Naive B cell (primary cell): ENCODE results near the gene ATP5PD. TPM values are rescaled to one million over a fixed set of nuclear protein-coding genes. Genes with fewer than 3 reads are reported as not detected.

ENCODE experiments used
- ATAC-seq, 2 donors: fragments of 150-1000 bp; cut with Tn5 transposase; 2 replicates each; pipeline ENCODE4 v1.10.0; 2021; ENCODE audit warnings: low read depth in 2 of 2, mild to moderate bottlenecking in 2 of 2, moderate library complexity in 2 of 2
- DNase-seq: peaks from one replicate; pipeline ENCODE4 v3.0.0; 2022
- H3K27ac Mint-ChIP-seq, 6 donors: one replicate each; pipeline ENCODE4 v1.8.0; 2020 to 2022; ENCODE audit warnings: mild to moderate bottlenecking in 6 of 6, mixed read lengths in 6 of 6, moderate library complexity in 5 of 6, inconsistent platforms in 2 of 6
- H3K27me3 Mint-ChIP-seq, 3 donors: one replicate each; pipeline ENCODE4 v1.8.0; 2021 to 2022; ENCODE audit warnings: mixed read lengths in 3 of 3, mild to moderate bottlenecking in 1 of 3
- H3K36me3 Mint-ChIP-seq, 2 donors: one replicate each; pipeline ENCODE4 v1.8.0; 2020 to 2022; ENCODE audit warnings: mixed read lengths in 2 of 2, inconsistent platforms in 1 of 2, mild to moderate bottlenecking in 1 of 2
- H3K4me1 Mint-ChIP-seq, 3 donors: one replicate each; pipeline ENCODE4 v1.8.0; 2020 to 2022; ENCODE audit warnings: mixed read lengths in 3 of 3, inconsistent platforms in 1 of 3, mild to moderate bottlenecking in 1 of 3, moderate library complexity in 1 of 3
- H3K4me3 Mint-ChIP-seq, 8 donors: one replicate each; pipeline ENCODE4 v1.8.0; 2020 to 2022; ENCODE audit warnings: mild to moderate bottlenecking in 8 of 8, mixed read lengths in 8 of 8, moderate library complexity in 8 of 8, inconsistent platforms in 2 of 8
- H3K9me3 Mint-ChIP-seq, 7 donors: one replicate each; pipeline ENCODE4 v1.8.0; 2020 to 2022; ENCODE audit warnings: mixed read lengths in 7 of 7, mild to moderate bottlenecking in 5 of 7, inconsistent platforms in 2 of 7, moderate library complexity in 1 of 7
- polyA plus RNA-seq, 6 donors: library from polyadenylated mRNA; unstranded; fragments of 300-500 nt; fragmentation: Illumina TruSeq; gene quantifications; one replicate each; pipeline ENCODE4 v1.2.3, GENCODE V29; 2021; ENCODE audit warnings: low read depth in 6 of 6

The ATP5PD gene
- polyA plus RNA-seq = 100 to 1,000 TPM; 191 to 306 (median 269) TPM

DNA sequence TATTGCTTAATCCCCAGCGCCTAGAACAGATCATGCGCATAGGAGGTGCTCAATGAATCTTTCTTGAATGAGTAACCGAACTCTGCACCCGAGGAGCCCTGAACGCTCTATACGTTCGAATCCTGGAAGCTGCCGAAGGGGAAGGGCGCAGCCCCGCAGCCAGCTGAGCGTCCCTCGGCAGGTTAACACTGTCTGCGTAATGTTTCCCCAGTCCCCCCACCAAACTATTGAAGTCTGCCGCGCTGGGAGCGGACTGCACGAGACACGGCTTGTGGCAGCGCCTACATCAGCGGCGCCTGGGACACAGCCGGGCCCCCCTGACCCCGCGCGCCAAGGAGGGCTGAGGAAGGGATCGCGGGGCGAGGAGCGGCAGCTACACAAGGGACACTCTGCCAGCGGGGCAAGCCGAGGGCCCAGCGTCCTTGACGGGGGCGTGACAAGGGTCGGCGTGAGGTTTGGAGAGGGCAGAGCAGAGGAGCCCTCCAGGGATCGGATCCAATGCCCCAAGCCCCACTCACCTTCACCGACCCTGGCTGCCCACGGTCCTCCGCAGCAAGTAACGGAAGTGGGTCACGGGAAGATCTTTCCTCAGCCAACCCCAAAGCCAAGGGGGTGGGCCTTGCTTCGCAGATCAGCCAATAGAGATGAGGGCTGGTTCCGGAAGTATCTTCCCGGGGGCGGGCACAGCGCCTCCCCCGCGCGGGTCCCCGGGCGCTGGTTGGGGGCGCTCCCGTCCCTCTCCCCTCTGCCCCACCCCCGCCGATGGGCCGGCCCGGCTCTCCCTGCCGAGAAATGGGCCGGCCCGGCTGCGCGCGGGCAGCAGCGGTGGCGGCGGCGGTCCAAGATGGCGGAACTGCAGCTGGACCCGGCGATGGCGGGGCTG is at the start of gene ATP5PD, which contains the start of gene KCTD2:
Gene ATP5PD (minus strand): TSS at position 563 of the 883 bp plus-strand sequence. CDS start 4,319 bp downstream, outside the sequence.
Gene KCTD2 (plus strand): TSS at position 819 of the 883 bp plus-strand sequence. CDS start 26 bp downstream, at position 845.
- ATAC-seq (peak; percentile 93 to 95), DNase-seq (peak; percentile 95)
- Mint-ChIP-seq H3K27ac (peak within 1 kb of the TSS; percentile 90 to 96 (median 93)), H3K4me1 (peaks cover 17 to 37% (median 22%) of the 10 kb centered on the region in 3 donors), H3K36me3 (no peaks in the 10 kb centered on the region), H3K9me3 (no peaks in the 10 kb centered on the region), H3K4me3 (peak within 1 kb of the TSS; percentile 94 to 99 (median 96)), H3K27me3 (no peaks in the 10 kb centered on the region)

DNA sequence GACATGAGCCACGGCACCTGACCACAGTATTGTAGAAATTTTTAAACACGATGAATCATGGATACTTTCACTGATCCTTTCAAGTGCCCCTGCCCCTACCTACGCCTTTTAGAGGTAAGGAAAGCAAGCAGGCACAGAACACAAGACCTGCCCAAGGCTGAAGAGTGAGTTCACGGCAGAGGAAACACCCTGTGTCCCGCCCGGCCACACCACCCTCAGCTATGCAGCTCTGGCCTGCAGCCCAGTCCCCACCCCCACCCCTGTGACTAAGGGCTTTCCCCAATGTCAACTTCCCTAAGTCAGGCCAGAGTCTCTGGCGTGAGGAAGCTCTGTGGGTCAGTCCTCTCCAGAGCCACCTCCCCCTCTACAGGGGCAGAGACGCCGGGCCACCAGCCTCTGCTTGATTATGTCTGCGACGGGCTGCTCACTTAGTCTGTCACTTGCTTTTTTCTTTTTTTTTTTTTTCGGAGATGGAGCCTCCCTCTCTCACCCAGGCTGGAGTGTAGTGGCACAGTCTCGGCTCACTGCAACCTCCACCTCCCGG is 49.4 kb upstream of the ATP5PD start:
- H3K4me3 Mint-ChIP-seq = no peak overlapping the region
- ATAC-seq (no peak), DNase-seq (no peak)
- no peaks in the 10 kb centered on the region for H3K36me3 Mint-ChIP-seq
- peaks cover 0 to 15% (median 0%) of the 10 kb centered on the region in 3 donors for H3K27me3 Mint-ChIP-seq
- H3K4me1 Mint-ChIP-seq = peaks cover 0 to 8% (median 4%) of the 10 kb centered on the region in 3 donors
- H3K27ac Mint-ChIP-seq = peak overlapping the region in 1 of 6 donors; percentile 47
- no peaks in the 10 kb centered on the region for H3K9me3 Mint-ChIP-seq

DNA sequence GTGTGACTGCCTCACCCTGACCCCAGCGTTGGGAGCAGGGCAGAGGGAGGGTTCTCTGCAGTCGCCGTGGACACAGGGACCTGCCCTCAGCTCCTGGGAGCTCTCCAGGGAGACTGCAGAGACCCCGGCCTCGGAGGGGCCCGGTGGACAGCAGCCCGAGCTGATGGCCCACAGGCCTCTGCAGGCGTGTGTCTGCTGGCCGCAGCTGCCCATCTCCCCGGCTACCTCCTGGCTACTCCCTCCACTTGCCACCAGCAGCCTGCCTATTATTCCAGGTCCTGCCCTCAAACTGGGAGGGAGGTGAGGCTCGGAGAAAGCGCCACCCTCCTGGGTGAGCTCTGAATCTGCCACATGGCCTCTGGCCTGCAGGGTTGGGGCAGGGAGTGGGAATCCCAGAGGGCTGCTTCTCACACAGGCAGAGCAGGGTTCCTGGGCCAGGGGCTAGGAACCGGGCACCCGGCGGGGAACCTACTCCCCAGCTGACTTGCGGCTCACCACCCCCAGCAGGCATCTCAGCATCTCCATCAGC is 48.2 kb upstream of the ATP5PD start:
- ATAC-seq (no peak), DNase-seq (no peak)
- Mint-ChIP-seq H3K9me3 (no peaks in the 10 kb centered on the region), H3K27me3 (peaks cover 0 to 15% (median 0%) of the 10 kb centered on the region in 3 donors), H3K4me1 (peaks cover 0 to 11% (median 4%) of the 10 kb centered on the region in 3 donors), H3K27ac (no peak overlapping the region), H3K36me3 (no peaks in the 10 kb centered on the region), H3K4me3 (no peak overlapping the region)

DNA sequence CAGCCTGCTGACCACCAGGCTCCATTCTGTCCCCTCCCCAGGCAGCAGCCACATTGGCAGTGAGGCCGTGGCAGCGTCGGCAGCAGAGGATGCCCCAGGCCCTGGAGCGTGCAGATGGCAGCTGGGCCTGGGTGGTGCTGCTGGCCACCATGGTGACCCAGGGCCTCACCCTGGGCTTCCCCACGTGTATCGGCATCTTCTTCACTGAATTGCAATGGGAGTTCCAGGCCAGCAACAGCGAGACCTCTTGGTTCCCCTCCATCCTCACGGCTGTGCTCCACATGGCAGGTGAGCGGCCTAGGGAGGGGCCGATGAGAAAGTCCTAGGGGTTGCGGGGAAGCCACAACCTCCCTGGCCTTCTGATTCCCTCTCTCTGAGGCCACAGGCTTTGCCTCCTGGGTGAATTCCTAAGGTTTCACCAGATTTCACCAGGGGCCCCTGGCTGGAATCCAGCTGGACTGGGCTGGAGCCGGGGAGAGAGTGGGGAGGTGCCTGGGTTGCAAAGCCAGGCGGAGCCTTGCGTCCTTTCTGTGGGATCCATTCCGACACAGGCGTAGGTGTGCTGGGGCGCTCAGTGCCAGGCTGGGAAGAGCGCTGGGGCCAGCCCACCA is 46.9 kb upstream of the ATP5PD start:
- peaks cover 0 to 14% (median 7%) of the 10 kb centered on the region in 3 donors for H3K4me1 Mint-ChIP-seq
- H3K4me3 Mint-ChIP-seq = no peak overlapping the region
- no peak for DNase-seq
- H3K27ac Mint-ChIP-seq = no peak overlapping the region
- peaks cover 0 to 12% (median 0%) of the 10 kb centered on the region in 3 donors for H3K27me3 Mint-ChIP-seq
- no peaks in the 10 kb centered on the region for H3K36me3 Mint-ChIP-seq
- no peak for ATAC-seq
- H3K9me3 Mint-ChIP-seq = no peaks in the 10 kb centered on the region

DNA sequence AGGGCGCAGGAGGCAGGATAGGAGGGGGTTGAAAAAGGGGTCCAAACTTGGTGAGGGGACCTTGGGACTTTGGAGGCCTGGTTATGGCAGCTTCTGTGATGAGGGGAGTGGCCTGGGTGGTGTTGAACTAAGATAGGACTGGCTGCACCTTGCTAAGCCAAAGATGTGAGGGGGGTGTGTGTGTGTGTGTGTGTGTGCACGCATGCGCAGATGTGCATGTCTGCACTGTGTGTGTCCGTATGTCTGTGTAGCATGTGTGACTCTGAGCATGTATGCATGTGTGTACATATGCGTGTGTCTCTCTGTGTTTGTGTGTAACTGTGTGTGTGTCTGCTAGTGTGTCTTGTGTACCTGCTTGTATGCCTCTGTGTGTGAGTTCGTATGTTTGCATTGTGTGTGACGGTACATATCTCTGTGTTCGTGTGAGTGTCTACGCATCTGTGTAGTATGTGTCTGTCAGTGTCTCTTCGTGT is 45.1 kb upstream of the ATP5PD start:
- Mint-ChIP-seq H3K36me3 (no peaks in the 10 kb centered on the region), H3K9me3 (no peaks in the 10 kb centered on the region), H3K27me3 (peaks cover 0 to 6% (median 0%) of the 10 kb centered on the region in 3 donors), H3K27ac (no peak overlapping the region), H3K4me3 (peak overlapping the region in 1 of 8 donors; percentile 7), H3K4me1 (peaks cover under 1 to 23% (median 6%) of the 10 kb centered on the region in 3 donors)
- DNase-seq (no peak), ATAC-seq (no peak)

DNA sequence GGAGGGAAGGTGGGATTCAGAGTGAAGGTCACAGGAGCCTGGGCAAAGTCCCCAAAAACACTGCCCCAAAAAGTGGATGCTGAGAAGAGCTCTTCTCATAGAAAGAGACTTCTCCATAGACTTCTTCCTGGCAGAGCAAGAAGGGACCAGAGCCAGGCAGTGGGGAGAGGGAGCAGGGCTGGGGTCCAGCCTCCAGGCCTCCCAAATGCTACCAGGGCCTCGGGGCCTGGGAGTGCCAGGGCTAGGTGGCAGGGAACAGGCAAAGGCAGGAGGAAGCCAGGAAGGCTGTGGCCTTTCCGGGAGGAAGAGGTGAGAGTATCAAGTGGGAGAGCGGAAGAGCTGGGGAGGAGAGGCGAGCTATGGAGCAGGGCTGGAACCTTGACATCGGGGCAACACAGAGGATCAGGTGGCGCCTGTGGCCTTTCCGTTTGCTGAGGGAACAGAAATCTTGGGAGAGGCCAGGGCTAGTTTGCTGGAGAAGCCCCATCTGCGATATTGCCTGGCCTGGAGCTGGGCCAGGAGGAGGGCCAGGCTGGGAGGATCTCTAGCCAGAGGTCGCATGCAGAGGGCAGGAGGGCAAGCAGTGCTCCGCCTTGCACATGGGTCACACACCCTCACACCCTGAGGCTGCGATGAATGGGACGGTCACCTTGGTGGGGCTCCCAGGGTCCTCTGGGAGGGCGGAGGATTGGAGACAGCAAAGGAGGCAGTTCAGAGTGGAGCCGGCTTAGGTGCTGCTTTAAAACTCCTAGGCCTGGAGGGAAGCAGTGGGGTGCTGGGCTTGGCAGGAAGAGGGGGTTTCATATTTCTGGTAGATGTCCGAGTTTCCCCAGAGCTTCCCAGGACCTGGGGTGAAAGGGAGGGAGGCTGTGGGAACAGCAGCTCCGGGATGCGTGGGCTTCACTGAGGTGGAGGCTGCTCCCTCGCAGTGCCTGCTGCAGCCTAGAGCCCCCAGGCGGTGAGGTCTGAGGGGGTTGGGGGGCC is 44.4 kb upstream of the ATP5PD start:
- H3K27ac Mint-ChIP-seq = peak overlapping the region in 3 of 6 donors; percentile 38 to 80 (median 60)
- H3K4me1 Mint-ChIP-seq = peaks cover 7 to 24% (median 12%) of the 10 kb centered on the region in 3 donors
- DNase-seq (no peak), ATAC-seq (no peak)
- H3K9me3 Mint-ChIP-seq = no peaks in the 10 kb centered on the region
- peaks cover 0 to 13% (median 0%) of the 10 kb centered on the region in 3 donors for H3K27me3 Mint-ChIP-seq
- H3K4me3 Mint-ChIP-seq = peak overlapping the region in 1 of 8 donors; percentile 56
- no peaks in the 10 kb centered on the region for H3K36me3 Mint-ChIP-seq

DNA sequence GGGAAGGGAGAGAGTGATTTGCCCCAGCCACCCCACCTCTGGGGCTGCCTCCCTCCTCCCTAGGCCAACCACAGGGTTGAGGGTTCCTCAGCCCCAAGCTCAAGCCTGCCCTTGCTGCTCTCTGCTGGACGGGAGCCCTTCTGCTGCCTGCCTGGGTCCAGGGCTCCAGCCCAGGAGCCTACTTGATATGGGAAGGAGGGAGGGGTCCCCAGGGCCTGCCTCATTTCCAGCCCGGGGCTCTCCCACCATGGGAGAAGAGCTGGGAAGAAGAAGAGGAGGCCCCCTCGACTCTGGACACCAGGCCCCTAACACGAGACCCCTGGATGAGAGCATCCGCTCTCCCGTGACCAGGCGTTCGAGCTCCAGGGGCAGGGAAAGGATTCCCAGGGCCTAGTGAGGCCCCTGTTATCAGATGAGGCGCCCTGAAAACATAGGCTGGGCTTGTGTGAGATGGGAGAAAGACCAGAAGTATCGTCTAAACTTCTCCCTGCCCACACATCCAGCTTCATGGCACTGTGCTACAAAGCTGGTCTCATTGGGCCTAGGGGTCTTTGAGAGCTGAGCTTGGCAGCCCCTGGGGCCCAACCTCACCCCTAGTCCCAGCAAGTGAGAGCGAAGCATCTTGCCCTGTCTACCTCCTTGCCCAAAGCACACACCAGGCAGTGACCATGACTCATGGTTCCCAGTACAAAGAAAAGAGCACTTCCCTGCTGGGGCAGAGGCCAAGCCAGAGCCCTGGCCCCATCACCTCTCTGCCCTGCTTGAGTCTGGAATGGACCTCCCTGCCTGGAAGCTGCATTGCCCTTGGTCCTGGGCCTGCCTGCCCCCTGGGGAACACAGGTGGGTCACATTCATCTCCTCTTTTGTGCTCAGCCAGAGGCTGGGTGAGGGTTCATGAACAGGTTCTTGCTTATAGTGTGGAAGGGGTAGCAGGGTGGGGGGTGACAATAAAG is 42.0 kb upstream of the ATP5PD start:
- Mint-ChIP-seq H3K27me3 (peaks cover 0 to 13% (median 4%) of the 10 kb centered on the region in 3 donors), H3K4me1 (peaks cover 7 to 22% (median 15%) of the 10 kb centered on the region in 3 donors), H3K9me3 (no peaks in the 10 kb centered on the region), H3K4me3 (peak overlapping the region; percentile 63 to 91 (median 82)), H3K36me3 (no peaks in the 10 kb centered on the region), H3K27ac (peak overlapping the region in 4 of 6 donors; percentile 26 to 75 (median 32))
- ATAC-seq = peak; percentile 14 to 17
- no peak for DNase-seq

DNA sequence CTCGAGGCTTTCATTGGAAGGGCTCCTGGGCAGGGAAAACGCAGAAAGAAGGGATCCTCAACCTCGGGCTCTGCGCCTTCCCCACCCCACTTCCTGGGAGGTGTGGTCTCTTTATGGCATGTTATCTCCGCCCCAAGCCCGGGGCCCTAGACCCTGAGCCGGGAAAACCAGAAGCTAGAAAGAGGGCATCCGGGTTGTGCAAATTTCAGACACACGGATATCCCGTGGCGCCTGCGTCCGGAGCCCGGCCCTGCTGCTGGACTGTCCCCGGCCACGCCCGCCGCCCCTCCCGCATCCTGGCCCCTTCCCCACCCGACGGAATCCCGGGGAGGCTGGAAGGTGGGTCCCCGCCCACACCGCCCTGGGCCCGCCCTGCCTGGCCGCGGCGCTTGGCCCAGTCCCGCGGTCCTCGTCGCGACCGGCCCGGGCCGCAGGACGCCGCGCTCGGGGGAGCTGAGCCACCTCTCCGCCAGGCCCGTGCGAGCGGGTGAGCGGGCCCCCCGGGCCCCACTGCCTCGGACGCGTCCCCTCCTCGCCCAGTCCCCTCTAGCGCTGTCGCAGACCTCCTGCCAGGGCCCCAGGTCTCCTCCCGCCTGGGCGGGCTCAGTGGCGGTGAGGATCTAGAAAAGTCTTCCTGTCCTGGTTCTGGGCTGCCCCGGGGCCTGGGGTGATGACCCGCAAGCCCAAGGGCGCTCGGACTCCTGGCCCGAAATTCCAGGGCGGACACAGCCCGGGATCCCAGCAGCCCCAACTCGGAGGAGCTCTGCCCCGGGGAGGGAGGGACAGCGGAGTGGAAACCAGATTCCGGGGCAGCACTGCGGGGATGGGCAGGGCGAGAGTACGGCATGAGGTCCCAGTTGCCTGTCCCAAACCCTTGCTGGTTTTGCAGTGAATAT is 41.0 kb upstream of the ATP5PD start, which contains the start of gene SLC16A5:
Gene SLC16A5 (plus strand): TSS at position 397 of the 896 bp plus-strand sequence. CDS start 5,683 bp downstream, outside the sequence.
- Mint-ChIP-seq H3K27me3 (peaks cover 3 to 13% (median 4%) of the 10 kb centered on the region in 3 donors), H3K36me3 (no peaks in the 10 kb centered on the region), H3K27ac (peak within 1 kb of the TSS; percentile 26 to 81 (median 72)), H3K4me3 (peak within 1 kb of the TSS; percentile 71 to 91 (median 83)), H3K9me3 (no peaks in the 10 kb centered on the region), H3K4me1 (peaks cover 7 to 22% (median 15%) of the 10 kb centered on the region in 3 donors)
- DNase-seq (peak; percentile 31), ATAC-seq (peak; percentile 67 to 71)

DNA sequence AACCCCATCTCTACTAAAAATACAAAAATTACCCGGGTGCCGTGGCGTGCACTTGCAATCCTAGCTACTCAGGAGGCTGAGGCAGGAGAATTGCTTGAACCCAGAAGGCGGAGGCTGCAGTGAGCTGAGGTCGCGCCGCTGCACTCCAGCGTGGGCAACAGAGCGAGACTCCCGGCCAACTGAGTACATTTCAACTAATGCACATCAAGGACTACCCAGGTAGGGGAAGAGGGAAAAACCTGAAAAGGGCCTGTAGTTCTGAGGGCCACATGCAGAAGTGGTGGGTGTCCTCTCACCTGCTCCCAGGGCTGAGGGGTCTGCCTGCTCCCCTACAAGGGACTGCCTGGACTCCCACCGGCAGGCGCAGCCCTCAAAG is 40.4 kb upstream of the ATP5PD start:
- Mint-ChIP-seq H3K9me3 (no peaks in the 10 kb centered on the region), H3K27ac (peak overlapping the region in 2 of 6 donors; percentile 39 to 81), H3K36me3 (no peaks in the 10 kb centered on the region), H3K4me3 (peak overlapping the region; percentile 68 to 88 (median 82)), H3K27me3 (peaks cover 4 to 18% (median 9%) of the 10 kb centered on the region in 3 donors), H3K4me1 (peaks cover 7 to 22% (median 11%) of the 10 kb centered on the region in 3 donors)
- DNase-seq = no peak
- ATAC-seq = peak in 1 of 2 donors; percentile 7

DNA sequence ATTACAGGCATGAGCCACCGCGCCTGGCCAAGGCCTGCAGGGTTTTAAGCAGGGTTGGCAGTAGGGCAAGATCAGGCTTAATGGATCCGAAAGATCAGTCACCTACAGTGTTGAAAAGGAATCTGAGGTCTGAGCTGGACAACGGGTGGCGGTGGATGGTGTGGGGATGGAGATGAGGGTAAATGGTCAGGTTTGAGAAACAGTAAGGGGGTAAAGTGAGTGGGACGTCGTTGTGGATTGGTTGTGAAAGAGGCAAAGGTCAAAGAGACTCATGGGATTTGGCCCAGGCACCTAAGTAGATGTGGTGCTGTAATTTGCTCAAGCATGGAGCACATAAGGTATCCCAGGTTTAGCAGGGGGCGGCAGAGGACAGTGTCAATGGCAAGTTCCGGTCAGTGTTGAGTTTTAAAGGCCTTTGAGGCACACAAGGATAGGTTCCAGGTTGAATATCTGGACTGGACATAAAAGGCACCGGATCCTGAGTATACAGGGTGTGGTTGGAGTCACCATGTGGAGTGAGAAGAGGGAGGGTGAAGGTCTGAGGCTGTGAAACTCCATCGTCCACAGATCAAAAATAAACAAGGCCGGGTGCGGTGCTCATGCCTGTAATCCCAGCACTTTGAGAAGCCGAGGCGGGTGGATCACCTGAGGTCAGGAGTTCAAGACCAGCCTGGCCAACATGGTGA is 39.9 kb upstream of the ATP5PD start:
- ATAC-seq = no peak
- H3K27ac Mint-ChIP-seq = peak overlapping the region in 5 of 6 donors; percentile 19 to 78 (median 53)

More for the DNA sequence above, 39.9 kb upstream of the ATP5PD start:
- no peak for DNase-seq
- H3K4me3 Mint-ChIP-seq = peak overlapping the region; percentile 68 to 88 (median 82)
- H3K9me3 Mint-ChIP-seq = no peaks in the 10 kb centered on the region
- H3K36me3 Mint-ChIP-seq = no peaks in the 10 kb centered on the region
- H3K4me1 Mint-ChIP-seq = peaks cover 7 to 22% (median 11%) of the 10 kb centered on the region in 3 donors
- peaks cover 4 to 19% (median 15%) of the 10 kb centered on the region in 3 donors for H3K27me3 Mint-ChIP-seq
